ENCODE results near the gene TMEM205. TPM values are rescaled to one million over a fixed set of nuclear protein-coding genes. Genes with fewer than 3 reads are reported as not detected.

Gene TMEM205
- total RNA-seq, 3 donors from 2014 or later: 216 to 286 (median 243) TPM

DNA sequence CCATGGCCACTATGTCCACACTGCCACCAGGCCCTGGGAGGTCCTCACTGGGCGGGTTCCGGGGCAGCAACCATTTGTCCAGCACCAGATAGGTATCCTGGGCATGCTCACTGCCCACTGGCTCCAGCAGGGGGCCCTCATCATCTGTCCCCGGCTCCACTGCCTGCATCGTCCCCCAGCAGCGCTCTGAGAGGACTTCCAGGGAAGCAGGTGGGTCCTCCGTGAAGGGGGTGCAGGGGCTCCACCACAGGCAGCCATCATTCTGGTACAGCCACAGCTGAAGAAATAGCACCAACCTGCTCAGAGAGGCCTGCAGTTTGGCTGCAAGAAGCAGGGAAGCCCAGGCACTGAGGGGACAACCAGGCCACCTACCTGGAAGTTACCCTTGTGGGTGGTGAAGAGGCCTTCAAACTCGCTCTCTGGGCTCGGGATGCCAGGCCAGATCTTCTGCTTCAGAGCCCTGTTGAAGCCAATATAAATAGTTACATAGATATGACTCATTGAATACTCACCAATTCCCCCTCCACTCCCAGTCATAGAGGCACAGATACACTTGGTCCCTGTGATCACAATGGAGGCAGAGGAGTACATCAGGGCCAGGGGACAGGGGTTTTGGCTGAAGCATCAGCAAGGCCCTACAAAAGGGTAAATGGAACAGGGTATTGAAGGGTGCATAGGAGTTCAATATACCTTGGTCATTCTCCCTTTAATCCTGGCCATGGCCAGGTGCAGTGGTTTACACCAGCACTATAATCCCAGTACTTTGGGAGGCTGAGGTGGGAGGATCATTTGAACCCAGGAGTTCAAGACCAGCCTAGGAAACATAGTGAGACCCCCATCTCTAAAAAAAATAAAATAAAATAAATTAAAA lies 32.5 kb upstream of the TMEM205 start:
- intact Hi-C loops (cut with DNase I; ENCODE audit: low total_unique reads): no loop called here
- H3K27me3 ChIP-seq: peaks cover 3 to 13% of the 10 kb centered on the region in 2 donors
- H3K36me3 ChIP-seq: no peaks in the 10 kb centered on the region
- no peaks in the 10 kb centered on the region for H3K9me3 ChIP-seq
- no peak overlapping the region for H3K4me3 ChIP-seq
- H3K4me1 ChIP-seq: peaks cover 6 to 17% of the 10 kb centered on the region in 2 donors
- no peak for DNase-seq (ENCODE audit: low spot score in 2 of 2)
- TF ChIP-seq, protein P1, sequence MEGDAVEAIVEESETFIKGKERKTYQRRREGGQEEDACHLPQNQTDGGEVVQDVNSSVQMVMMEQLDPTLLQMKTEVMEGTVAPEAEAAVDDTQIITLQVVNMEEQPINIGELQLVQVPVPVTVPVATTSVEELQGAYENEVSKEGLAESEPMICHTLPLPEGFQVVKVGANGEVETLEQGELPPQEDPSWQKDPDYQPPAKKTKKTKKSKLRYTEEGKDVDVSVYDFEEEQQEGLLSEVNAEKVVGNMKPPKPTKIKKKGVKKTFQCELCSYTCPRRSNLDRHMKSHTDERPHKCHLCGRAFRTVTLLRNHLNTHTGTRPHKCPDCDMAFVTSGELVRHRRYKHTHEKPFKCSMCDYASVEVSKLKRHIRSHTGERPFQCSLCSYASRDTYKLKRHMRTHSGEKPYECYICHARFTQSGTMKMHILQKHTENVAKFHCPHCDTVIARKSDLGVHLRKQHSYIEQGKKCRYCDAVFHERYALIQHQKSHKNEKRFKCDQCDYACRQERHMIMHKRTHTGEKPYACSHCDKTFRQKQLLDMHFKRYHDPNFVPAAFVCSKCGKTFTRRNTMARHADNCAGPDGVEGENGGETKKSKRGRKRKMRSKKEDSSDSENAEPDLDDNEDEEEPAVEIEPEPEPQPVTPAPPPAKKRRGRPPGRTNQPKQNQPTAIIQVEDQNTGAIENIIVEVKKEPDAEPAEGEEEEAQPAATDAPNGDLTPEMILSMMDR (IDR thresholded peaks at IDR 0.05): peak in 2 of 3 donors; percentile 37 to 46
- TF ChIP-seq POLR2A (IDR thresholded peaks at IDR 0.05): no peak
- no peak for TF ChIP-seq POLR2AphosphoS5 (IDR thresholded peaks at IDR 0.05)
- peak overlapping the region; percentile 26 to 64 for H3K27ac ChIP-seq

DNA sequence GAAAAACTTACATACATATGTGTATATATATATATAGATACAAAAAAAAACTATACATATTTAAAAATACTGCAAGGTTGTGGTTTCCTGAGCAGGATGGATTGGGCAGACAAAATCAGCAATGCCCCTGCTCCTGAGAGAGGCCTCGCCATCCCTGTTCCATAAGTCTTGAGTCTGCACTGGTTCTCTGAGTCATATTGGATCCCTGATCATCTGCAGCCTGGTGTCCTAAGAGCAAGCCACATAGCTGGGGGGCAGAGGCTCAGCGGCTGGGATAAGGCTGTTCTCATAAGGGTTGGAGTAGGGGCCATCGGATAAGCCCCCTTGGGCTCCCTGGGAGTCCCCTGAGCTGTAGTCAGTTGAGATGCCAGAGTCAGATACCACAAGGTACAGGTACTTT lies 31.7 kb upstream of the TMEM205 start:
- intact Hi-C loops (cut with DNase I; ENCODE audit: low total_unique reads): no loop called here
- H3K4me3 ChIP-seq: no peak overlapping the region
- peaks cover 3 to 5% of the 10 kb centered on the region in 2 donors for H3K27me3 ChIP-seq
- H3K9me3 ChIP-seq: no peaks in the 10 kb centered on the region
- H3K4me1 ChIP-seq: peaks cover 6 to 9% of the 10 kb centered on the region in 2 donors
- peak overlapping the region in 1 of 2 donors; percentile 64 for H3K27ac ChIP-seq
- no peak for DNase-seq (ENCODE audit: low spot score in 2 of 2)
- TF ChIP-seq POLR2A (IDR thresholded peaks at IDR 0.05) (no peak), POLR2AphosphoS5 (IDR thresholded peaks at IDR 0.05) (no peak)
- TF ChIP-seq, protein P1 (IDR thresholded peaks at IDR 0.05): no peak
- no peaks in the 10 kb centered on the region for H3K36me3 ChIP-seq

GRCh38 chr19:11377237-11377636 lies 31.2 kb upstream of the TMEM205 start:
- no peak overlapping the region for H3K4me3 ChIP-seq
- H3K9me3 ChIP-seq: no peaks in the 10 kb centered on the region
- TF ChIP-seq POLR2AphosphoS5 (IDR thresholded peaks at IDR 0.05) (no peak), POLR2A (IDR thresholded peaks at IDR 0.05) (no peak)
- TF ChIP-seq, protein P1 (IDR thresholded peaks at IDR 0.05): no peak
- peak overlapping the region; percentile 35 to 67 for H3K27ac ChIP-seq
- intact Hi-C loops (cut with DNase I; ENCODE audit: low total_unique reads): no loop called here
- DNase-seq (ENCODE audit: low spot score in 2 of 2): no peak
- H3K4me1 ChIP-seq: peaks cover 6 to 9% of the 10 kb centered on the region in 2 donors
- H3K27me3 ChIP-seq: peaks cover 0 to 3% of the 10 kb centered on the region in 2 donors
- H3K36me3 ChIP-seq: no peaks in the 10 kb centered on the region

GRCh38 chr19:11375143-11375948 lies 29.3 kb upstream of the TMEM205 start:
- Histone ChIP-seq H3K4me3 (peak overlapping the region; percentile 60 to 64 (median 63)), H3K27me3 (no peaks in the 10 kb centered on the region), H3K27ac (peak overlapping the region; percentile 91 to 97), H3K36me3 (no peaks in the 10 kb centered on the region), H3K9me3 (no peaks in the 10 kb centered on the region), H3K4me1 (peaks cover 0 to 6% of the 10 kb centered on the region in 2 donors)
- DNase-seq (ENCODE audit: low spot score in 2 of 2): peak in 1 of 2 donors; percentile 56
- TF ChIP-seq POLR2AphosphoS5 (IDR thresholded peaks at IDR 0.05): peak in 1 of 3 donors; percentile 12
- TF ChIP-seq, protein P1 (IDR thresholded peaks at IDR 0.05): no peak
- intact Hi-C loops (cut with DNase I; ENCODE audit: low total_unique reads): no loop called here
